ENCODE data around the gene MAEL. TPM values are rescaled to one million over a fixed set of nuclear protein-coding genes. Genes with fewer than 3 reads are reported as not detected.

The MAEL gene
- total RNA-seq, 1 experiment from 2014 or later, result not detected

DNA sequence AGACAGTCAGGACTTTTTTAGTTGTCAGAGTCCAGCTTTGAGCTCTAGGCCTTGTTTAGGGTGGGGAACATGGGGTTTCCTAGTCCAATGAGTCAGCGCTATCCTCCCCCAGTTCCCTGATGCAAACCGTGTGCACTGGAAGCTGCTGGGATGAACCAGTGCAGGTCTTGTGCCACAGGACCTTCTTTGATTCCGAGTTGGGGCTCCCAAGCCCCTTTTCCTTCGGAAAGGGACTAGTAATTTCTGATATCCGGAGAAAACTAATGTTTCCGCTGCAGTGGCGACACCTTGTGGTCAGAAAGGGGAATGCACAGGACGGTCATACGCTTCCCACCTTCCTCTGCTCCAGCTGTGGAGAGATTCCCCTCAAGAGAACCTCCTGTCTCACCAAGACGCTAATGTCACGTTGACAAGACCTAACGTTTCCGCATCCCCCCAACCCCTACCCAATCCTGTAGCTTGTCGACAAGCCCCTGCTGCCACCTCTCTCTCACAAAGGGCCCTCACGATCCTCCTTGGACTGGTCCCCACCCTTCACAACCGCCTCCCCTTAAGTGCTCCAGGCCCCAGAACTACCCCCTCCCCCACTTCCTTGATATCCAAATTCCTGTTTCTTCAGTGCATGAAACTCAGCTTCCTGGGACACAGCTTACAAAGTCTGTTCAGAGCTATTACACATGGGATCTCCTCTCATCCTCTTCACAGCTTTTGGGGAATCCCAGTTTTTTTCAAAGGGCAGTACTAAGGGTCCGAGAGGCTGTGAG, 70.1 kb downstream of the MAEL start:
- peaks cover 3 to 22% of the 10 kb centered on the region in 2 experiments; a peak in 3 of 4 replicates for H3K4me1 ChIP-seq (ENCODE audit: control insufficient read depth in 1 of 2, insufficient read depth in 2 of 2, low read length in 2 of 2)
- peak; percentile 52 for DNase-seq (ENCODE audit: low read depth, low spot score)
- intact Hi-C loops (cut with micrococcal nuclease), result loop anchor here (1.0 to 5.0 kb wide), 3 partner anchors 149 to 1132 kb away; no protein-coding TSS in a partner anchor
- no peaks in the 10 kb centered on the region for H4K20me1 ChIP-seq (ENCODE audit: insufficient read depth)
- H3K4me2 ChIP-seq (ENCODE audit: low read length), result peak overlapping the region; percentile 62
- peak overlapping the region; percentile 31 to 32 for H3K4me3 ChIP-seq (replicated peaks in 1 of 2; ENCODE audit: low read depth in 1 of 2, low read length in 2 of 2)
- peak overlapping the region; percentile 78 for H2AFZ ChIP-seq (ENCODE audit: low read depth, low read length, poor library complexity, severe bottlenecking)
- peak overlapping the region; percentile 34 for H3K9ac ChIP-seq (ENCODE audit: low read length)
- H3K36me3 ChIP-seq (ENCODE audit: control insufficient read depth in 1 of 2, insufficient read depth in 2 of 2, low read length in 2 of 2), result no peaks in the 10 kb centered on the region
- H3K79me2 ChIP-seq (ENCODE audit: insufficient read depth, low read length), result no peaks in the 10 kb centered on the region
- H3K27ac ChIP-seq (ENCODE audit: low read depth, low read length), result peak overlapping the region; percentile 10
- ChIA-PET CTCF (interaction anchor here (0.6 to 8.4 kb wide), 25 partner anchors 10 to 1134 kb away, joined by 3 to 324 read pairs (median 4); partner anchors contain the start of genes POGK, POU2F1 and TADA1), POLR2A (interaction anchor here (1.0 to 1.7 kb wide), 2 partner anchors 149 to 161 kb away, joined by 3 to 8 read pairs (median 6); partner anchors contain the start of gene POU2F1), RAD21 (ENCODE audit: low non-redundant PET in 1 of 2, low total read pairs in 2 of 2, uncharacterized antibody in 2 of 2, unreplicated experiment in 2 of 2) (interaction anchor here (0.8 to 4.5 kb wide), 3 partner anchors 65 to 149 kb away, joined by 4 to 69 read pairs (median 44); no protein-coding TSS in a partner anchor)
- H3K9me2 ChIP-seq (ENCODE audit: insufficient read depth), result no peaks in the 10 kb centered on the region
- H3K27me3 ChIP-seq (ENCODE audit: insufficient read depth, low read length), result no peaks in the 10 kb centered on the region
- no TSS peak for BruUV-seq (replicated peaks)
- ATAC-seq, result peak; percentile 76
- no peaks in the 10 kb centered on the region for H3K9me3 ChIP-seq (ENCODE audit: control insufficient read depth in 1 of 2, insufficient read depth in 1 of 2, low read depth in 1 of 2, low read length in 2 of 2)
- peak; percentile 34; the same call in 1 of the 2 replicates for TF ChIP-seq ZFX (IDR thresholded peaks at IDR 0.05)
- no peak for TF ChIP-seq EGR1 (IDR thresholded peaks at IDR 0.05; ENCODE audit: low read depth)
- TF ChIP-seq ZNF274 (IDR thresholded peaks at IDR 0.05; ENCODE audit: low read depth, low read length), result no peak
- TF ChIP-seq, protein P1, sequence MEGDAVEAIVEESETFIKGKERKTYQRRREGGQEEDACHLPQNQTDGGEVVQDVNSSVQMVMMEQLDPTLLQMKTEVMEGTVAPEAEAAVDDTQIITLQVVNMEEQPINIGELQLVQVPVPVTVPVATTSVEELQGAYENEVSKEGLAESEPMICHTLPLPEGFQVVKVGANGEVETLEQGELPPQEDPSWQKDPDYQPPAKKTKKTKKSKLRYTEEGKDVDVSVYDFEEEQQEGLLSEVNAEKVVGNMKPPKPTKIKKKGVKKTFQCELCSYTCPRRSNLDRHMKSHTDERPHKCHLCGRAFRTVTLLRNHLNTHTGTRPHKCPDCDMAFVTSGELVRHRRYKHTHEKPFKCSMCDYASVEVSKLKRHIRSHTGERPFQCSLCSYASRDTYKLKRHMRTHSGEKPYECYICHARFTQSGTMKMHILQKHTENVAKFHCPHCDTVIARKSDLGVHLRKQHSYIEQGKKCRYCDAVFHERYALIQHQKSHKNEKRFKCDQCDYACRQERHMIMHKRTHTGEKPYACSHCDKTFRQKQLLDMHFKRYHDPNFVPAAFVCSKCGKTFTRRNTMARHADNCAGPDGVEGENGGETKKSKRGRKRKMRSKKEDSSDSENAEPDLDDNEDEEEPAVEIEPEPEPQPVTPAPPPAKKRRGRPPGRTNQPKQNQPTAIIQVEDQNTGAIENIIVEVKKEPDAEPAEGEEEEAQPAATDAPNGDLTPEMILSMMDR (IDR thresholded peaks at IDR 0.05 in 2 of 3, conservative IDR thresholded peaks at IDR 0.05 in 1 of 3; ENCODE audit: borderline replicate concordance in 1 of 3, insufficient read depth in 1 of 3, low read depth in 2 of 3, low read length in 2 of 3), result peak; percentile 75 to 95 (median 88); a peak in 5 of 6 replicates
- TF ChIP-seq CBX3 (IDR thresholded peaks at IDR 0.05; ENCODE audit: low read depth), result peak; percentile 75
- peak; percentile 92 for TF ChIP-seq RAD21 (IDR thresholded peaks at IDR 0.05; ENCODE audit: low read depth)
- TF ChIP-seq CEBPB (IDR thresholded peaks at IDR 0.05; ENCODE audit: low read depth), result no peak
- TF ChIP-seq, protein P2, sequence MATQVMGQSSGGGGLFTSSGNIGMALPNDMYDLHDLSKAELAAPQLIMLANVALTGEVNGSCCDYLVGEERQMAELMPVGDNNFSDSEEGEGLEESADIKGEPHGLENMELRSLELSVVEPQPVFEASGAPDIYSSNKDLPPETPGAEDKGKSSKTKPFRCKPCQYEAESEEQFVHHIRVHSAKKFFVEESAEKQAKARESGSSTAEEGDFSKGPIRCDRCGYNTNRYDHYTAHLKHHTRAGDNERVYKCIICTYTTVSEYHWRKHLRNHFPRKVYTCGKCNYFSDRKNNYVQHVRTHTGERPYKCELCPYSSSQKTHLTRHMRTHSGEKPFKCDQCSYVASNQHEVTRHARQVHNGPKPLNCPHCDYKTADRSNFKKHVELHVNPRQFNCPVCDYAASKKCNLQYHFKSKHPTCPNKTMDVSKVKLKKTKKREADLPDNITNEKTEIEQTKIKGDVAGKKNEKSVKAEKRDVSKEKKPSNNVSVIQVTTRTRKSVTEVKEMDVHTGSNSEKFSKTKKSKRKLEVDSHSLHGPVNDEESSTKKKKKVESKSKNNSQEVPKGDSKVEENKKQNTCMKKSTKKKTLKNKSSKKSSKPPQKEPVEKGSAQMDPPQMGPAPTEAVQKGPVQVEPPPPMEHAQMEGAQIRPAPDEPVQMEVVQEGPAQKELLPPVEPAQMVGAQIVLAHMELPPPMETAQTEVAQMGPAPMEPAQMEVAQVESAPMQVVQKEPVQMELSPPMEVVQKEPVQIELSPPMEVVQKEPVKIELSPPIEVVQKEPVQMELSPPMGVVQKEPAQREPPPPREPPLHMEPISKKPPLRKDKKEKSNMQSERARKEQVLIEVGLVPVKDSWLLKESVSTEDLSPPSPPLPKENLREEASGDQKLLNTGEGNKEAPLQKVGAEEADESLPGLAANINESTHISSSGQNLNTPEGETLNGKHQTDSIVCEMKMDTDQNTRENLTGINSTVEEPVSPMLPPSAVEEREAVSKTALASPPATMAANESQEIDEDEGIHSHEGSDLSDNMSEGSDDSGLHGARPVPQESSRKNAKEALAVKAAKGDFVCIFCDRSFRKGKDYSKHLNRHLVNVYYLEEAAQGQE (IDR thresholded peaks at IDR 0.05; ENCODE audit: low read depth), result no peak
